Kidney (tissue), 14 donors: Measurements from ENCODE around the gene GFRA1. TPM values are rescaled to one million over a fixed set of nuclear protein-coding genes. Genes with fewer than 3 reads are reported as not detected.
A peak's percentile ranks its signal among the peaks of the same experiment; 100 is the strongest.

Experiments
- DNase-seq, 5 donors: peaks; one replicate each; pipeline ENCODE4 v3.0.0-alpha.2; 2013 to 2020
- FAIRE-seq: peaks from 2 replicates; lab custom pipeline; 2012; peaks lifted over from hg19 to GRCh38; lab: Jason Lieb, UNC
- H3K27ac ChIP-seq, 2 donors: one replicate each; pipeline ENCODE4 v1.7.0; 2013; ENCODE audit warnings: low read depth in 2 of 2, low read length in 2 of 2, inconsistent platforms in 1 of 2
- H3K27me3 ChIP-seq: one replicate; pipeline ENCODE4 v1.7.1; 2013; ENCODE audit warnings: low read length, inconsistent platforms; ENCODE audit not compliant: control insufficient read depth, insufficient read depth
- H3K36me3 ChIP-seq, 3 donors: one replicate each; pipeline versions ENCODE4 v1.7.0 to v1.7.1; 2013; ENCODE audit warnings: low read length in 3 of 3, control low read depth in 1 of 3, inconsistent platforms in 1 of 3; ENCODE audit not compliant: insufficient read depth in 3 of 3, control insufficient read depth in 2 of 3
- H3K4me1 ChIP-seq, 3 donors: one replicate each; pipeline versions ENCODE4 v1.7.0 to v1.7.1; 2013; ENCODE audit warnings: low read length in 3 of 3, inconsistent platforms in 1 of 3, low read depth in 1 of 3; ENCODE audit not compliant: control insufficient read depth in 2 of 3, insufficient read depth in 2 of 3
- H3K4me3 ChIP-seq, 3 donors: one replicate each; pipeline versions ENCODE4 v1.7.0 to v1.8.1; 2013; ENCODE audit warnings: low read length in 3 of 3, control low read depth in 1 of 3, inconsistent platforms in 1 of 3
- H3K9ac ChIP-seq, 3 donors: one replicate each; pipeline versions ENCODE4 v1.7.0 to v1.7.1; 2013; ENCODE audit warnings: low read length in 3 of 3, control low read depth in 1 of 3, inconsistent platforms in 1 of 3
- H3K9me3 ChIP-seq, 3 donors: one replicate each; pipeline versions ENCODE4 v1.7.0 to v1.7.1; 2013; ENCODE audit warnings: low read length in 3 of 3, control low read depth in 1 of 3, inconsistent platforms in 1 of 3; ENCODE audit not compliant: control insufficient read depth in 2 of 3, insufficient read depth in 1 of 3
- intact Hi-C: fragments of 100-400 bp; cut with DNase I; formaldehyde crosslinking; loops from one replicate; pipeline ENCODE4 v1.11.1; 2022
- polyA plus RNA-seq: library from polyadenylated mRNA; stranded (reverse); fragments of 350-450 nt; fragmentation: Illumina TruSeq; extraction: RNeasy Lipid Tissue Mini Kit (QIAGEN cat#74804); gene quantifications from one replicate; pipeline ENCODE4 v1.2.3, GENCODE V29; 2014; ENCODE audit warnings: low read depth, low replicate concordance; ENCODE audit not compliant: insufficient read depth
- total RNA-seq: library from RNA; stranded (reverse); fragmentation: NEBNext Ultra II Directional; extraction: Animal tissue kit (Norgen Biotek cat#: 25700); gene quantifications from one replicate; pipeline ENCODE4 v1.2.1, GENCODE V29; 2021
- TF ChIP-seq, protein P1 (sequence below): IDR thresholded peaks from 3 replicates; pipeline ENCODE4 v1.5.1; 2012; ENCODE audit warnings: mild to moderate bottlenecking, moderate library complexity, borderline replicate concordance; ENCODE audit not compliant: insufficient read depth; ENCODE audit errors: extremely low read depth
- donor health status: control.
- donor health status: control.
- donor health status: control.
- donor health status: control.
- donor health status: control.
- donor health status: DM: yes; HTN: yes; CAD: no.
- donor health status: Normal renal cell carcinoma (clear cell type).

The GFRA1 gene
- total and polyA plus RNA-seq, 2 donors from 2014 or later, result 3.0 to 22.3 TPM

DNA sequence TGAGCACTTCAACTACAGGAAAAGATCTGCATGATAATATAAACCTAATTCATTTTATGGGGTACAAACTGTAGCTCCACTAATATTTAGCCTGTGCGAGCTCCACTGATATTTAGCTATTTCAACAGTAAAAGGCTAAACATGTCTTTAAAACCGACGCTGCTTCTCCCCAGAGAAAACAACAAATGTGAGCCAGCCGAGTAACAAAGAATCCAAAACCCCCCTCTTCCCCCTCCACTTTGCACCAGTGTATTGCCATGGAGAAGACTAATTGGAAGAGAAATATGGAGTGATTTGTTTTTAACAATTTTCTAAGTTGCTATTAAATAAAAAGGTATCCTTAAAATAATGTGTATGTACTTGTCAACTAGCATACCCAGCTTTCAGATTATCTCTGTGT is 136.7 kb downstream of the GFRA1 start:
- Histone ChIP-seq H3K9me3 (no peaks in the 10 kb centered on the region), H3K4me3 (no peak overlapping the region), H3K4me1 (no peaks in the 10 kb centered on the region), H3K27me3 (no peaks in the 10 kb centered on the region), H3K27ac (no peak overlapping the region), H3K9ac (no peak overlapping the region), H3K36me3 (no peaks in the 10 kb centered on the region)
- no peak for DNase-seq
- no peak for FAIRE-seq
- intact Hi-C loops, result no loop called here
- TF ChIP-seq, protein P1, sequence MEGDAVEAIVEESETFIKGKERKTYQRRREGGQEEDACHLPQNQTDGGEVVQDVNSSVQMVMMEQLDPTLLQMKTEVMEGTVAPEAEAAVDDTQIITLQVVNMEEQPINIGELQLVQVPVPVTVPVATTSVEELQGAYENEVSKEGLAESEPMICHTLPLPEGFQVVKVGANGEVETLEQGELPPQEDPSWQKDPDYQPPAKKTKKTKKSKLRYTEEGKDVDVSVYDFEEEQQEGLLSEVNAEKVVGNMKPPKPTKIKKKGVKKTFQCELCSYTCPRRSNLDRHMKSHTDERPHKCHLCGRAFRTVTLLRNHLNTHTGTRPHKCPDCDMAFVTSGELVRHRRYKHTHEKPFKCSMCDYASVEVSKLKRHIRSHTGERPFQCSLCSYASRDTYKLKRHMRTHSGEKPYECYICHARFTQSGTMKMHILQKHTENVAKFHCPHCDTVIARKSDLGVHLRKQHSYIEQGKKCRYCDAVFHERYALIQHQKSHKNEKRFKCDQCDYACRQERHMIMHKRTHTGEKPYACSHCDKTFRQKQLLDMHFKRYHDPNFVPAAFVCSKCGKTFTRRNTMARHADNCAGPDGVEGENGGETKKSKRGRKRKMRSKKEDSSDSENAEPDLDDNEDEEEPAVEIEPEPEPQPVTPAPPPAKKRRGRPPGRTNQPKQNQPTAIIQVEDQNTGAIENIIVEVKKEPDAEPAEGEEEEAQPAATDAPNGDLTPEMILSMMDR, result no peak

DNA sequence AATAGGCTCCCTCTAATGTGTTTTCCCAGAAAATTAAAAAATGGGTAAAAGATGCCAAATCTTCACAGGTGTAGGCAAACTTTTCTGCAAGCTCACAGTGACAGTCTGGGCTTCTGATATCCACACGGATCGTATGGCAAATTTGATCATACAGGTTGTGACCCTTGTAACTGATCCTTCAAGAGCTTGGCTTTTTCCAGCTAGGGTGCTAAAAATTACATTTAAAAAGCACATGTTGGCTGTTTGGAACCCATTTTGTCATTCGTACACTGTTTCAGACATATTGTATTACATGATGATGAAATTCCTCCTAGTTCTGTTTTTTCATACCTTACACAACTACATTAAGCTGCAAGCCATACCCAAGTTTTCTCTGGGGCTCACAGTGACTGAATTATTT is 138.7 kb downstream of the GFRA1 start:
- no peak for FAIRE-seq

DNA sequence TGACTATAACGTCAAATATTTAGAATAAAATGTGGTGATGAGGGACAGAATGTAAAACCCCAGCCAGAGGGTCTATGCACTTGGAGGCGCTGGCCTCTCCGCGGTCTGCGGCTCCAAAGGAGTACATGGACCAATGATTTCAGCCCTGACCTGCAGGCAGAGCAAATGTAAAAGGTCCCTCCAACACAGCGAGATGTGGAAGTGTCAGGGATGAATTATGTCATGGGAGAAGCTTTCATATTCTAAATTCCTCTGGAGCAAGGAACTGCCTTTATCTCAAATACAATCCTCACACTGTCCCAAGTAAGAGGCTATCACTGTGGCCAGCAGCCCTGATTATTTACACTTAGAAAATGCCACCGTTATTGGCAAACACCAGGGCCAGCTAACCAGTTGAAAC is 139.4 kb downstream of the GFRA1 start:
- peak in 3 of 5 donors; percentile 29 to 64 (median 63) for DNase-seq
- Histone ChIP-seq H3K4me1 (no peaks in the 10 kb centered on the region), H3K4me3 (no peak overlapping the region), H3K36me3 (no peaks in the 10 kb centered on the region), H3K27ac (no peak overlapping the region), H3K9me3 (no peaks in the 10 kb centered on the region), H3K27me3 (no peaks in the 10 kb centered on the region), H3K9ac (no peak overlapping the region)
- TF ChIP-seq, protein P1, result no peak
- no peak for FAIRE-seq
- intact Hi-C loops, result no loop called here

More for the DNA sequence above, 138.7 kb downstream of the GFRA1 start:
- no peak overlapping the region for H3K27ac ChIP-seq
- no peaks in the 10 kb centered on the region for H3K9me3 ChIP-seq
- TF ChIP-seq, protein P1, result no peak
- no peaks in the 10 kb centered on the region for H3K4me1 ChIP-seq
- no peaks in the 10 kb centered on the region for H3K36me3 ChIP-seq
- peak in 2 of 5 donors; percentile 57 to 70 for DNase-seq
- intact Hi-C loops, result no loop called here
- H3K4me3 ChIP-seq, result no peak overlapping the region
- no peak overlapping the region for H3K9ac ChIP-seq
- no peaks in the 10 kb centered on the region for H3K27me3 ChIP-seq
